ENCODE results near the gene FARSB. TPM values are rescaled to one million over a fixed set of nuclear protein-coding genes. Genes with fewer than 3 reads are reported as not detected.

FARSB gene
- total RNA-seq, 1 donor from 2014 or later, result 15.5 TPM

Other genes with a start within 250 kb of the FARSB start
- not detected in 3 replicates for gene SGPP2, start 231.5 kb downstream of the FARSB start, total RNA-seq
- not detected in 3 replicates for gene MOGAT1, start 15.6 kb upstream of the FARSB start, total RNA-seq
- gene ACSL3, start 204.9 kb upstream of the FARSB start, total RNA-seq, result 88.4 to 115 TPM (median 107 TPM) in 3 replicates